ENCODE data around the gene TNFRSF13B. TPM values are rescaled to one million over a fixed set of nuclear protein-coding genes. Genes with fewer than 3 reads are reported as not detected.
"Not testable (repeated sequence)": the region's sequence is repeated elsewhere in the genome, so short reads cannot be mapped to it uniquely, and the experiment has no call there.

The TNFRSF13B gene
- polyA plus RNA-seq, 1 donor (not counting 4 experiments of a cell fraction or from before 2014, with no cell fraction given), result not detected

DNA sequence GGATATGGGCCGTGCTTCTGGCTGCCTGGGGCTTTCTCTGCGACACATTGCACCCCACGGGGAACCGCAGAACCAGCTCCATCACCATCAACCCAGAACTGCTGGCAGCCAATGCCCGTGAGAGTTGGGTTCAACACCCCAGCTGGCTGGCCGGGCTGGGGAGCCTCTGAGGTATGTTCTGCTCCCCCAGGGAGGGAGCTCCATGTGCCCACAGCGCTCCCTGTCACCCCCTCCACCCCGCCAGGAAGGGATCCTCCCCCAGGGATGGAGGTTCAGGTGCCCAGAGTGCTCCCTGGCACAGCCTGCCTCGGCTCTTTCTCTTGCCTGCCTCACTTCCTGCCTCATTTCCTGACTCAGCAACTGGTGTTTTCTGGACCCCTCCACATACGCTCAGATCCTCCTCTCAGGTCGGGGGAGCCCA, 46.1 kb upstream of the TNFRSF13B start:
- FAIRE-seq (no peak), DNase-seq (ENCODE audit: low read depth, low spot score) (no peak)
- Histone ChIP-seq H3K4me3 (ENCODE audit: control insufficient read depth in 2 of 3, extremely low read depth in 1 of 3, insufficient read depth in 2 of 3, low read depth in 1 of 3, low read length in 3 of 3) (no peak overlapping the region), H3K36me3 (ENCODE audit: control insufficient read depth in 2 of 2, extremely low read depth in 1 of 2, insufficient read depth in 2 of 2, low read length in 2 of 2) (no peaks in the 10 kb centered on the region), H3K4me2 (ENCODE audit: control insufficient read depth, extremely low read depth, insufficient read depth, low read depth, low read length) (no peak overlapping the region), H3K9ac (ENCODE audit: control insufficient read depth, extremely low read depth, insufficient read depth, low read length) (no peak overlapping the region), H2AFZ (ENCODE audit: control insufficient read depth, low read length) (no peak overlapping the region), H3K79me2 (ENCODE audit: control insufficient read depth, insufficient read depth, low read length) (no peaks in the 10 kb centered on the region), H3K27ac (ENCODE audit: control insufficient read depth, insufficient read depth, low read length) (no peak overlapping the region), H3K9me3 (ENCODE audit: control insufficient read depth, low read depth, low read length) (no peaks in the 10 kb centered on the region), H4K20me1 (ENCODE audit: control insufficient read depth, extremely low read depth, insufficient read depth, low read length) (no peaks in the 10 kb centered on the region), H3K9me1 (ENCODE audit: control insufficient read depth, extremely low read depth, insufficient read depth, low read length) (no peaks in the 10 kb centered on the region), H3K27me3 (ENCODE audit: control insufficient read depth, extremely low read depth, insufficient read depth, low read length) (no peaks in the 10 kb centered on the region), H3K4me1 (ENCODE audit: control insufficient read depth, extremely low read depth, insufficient read depth, low read length) (peaks cover 41% of the 10 kb centered on the region)
- TF ChIP-seq EZH2 (IDR thresholded peaks at IDR 0.05; ENCODE audit: low read length) (no peak), CTCF (optimal IDR thresholded peaks at IDR 0.05 in 1 of 3, IDR thresholded peaks at IDR 0.05 in 1 of 3, conservative IDR thresholded peaks at IDR 0.05 in 1 of 3; ENCODE audit: extremely low read depth in 1 of 3, insufficient read depth in 2 of 3, low read length in 3 of 3) (no peak)
- dilution Hi-C loops (cut with MboI; ENCODE audit: extremely low pct_ligation_motif_present, low sequenced_read_pairs), result no loop called here

DNA sequence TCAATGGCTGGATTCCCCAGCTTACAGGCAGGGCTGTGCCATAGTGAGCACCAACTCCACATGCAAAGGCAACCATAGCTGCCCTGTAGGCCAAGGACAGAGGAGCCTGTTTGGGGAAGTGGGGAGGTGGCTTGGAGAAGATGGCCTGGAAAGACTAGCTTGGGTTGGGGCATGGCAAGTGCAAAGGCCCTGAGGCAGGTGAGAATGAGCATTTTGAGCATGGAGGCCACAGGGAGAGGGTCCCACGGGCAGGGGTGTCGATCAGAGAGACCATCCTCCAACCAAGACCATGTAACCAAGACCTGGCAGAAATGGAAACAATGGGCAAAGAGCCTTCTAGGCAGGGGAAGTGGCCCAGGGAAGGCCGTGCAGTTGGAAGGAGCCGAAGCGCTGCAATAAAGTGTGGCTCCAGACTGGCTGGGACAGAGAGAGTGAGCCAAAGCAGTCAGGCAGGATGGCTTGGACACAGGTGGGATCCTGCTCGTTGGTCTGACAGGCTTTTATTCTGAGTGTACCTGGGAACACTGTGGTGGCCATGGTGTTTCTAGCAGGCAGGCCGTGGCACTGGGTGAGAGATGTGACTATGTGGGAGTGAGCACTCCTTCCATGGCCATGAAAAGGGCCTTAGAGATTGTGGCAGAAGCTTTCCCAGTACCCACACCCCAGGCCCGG, 45.6 kb upstream of the TNFRSF13B start:
- Histone ChIP-seq H2AFZ (ENCODE audit: control insufficient read depth, low read length) (no peak overlapping the region), H3K9ac (ENCODE audit: control insufficient read depth, extremely low read depth, insufficient read depth, low read length) (no peak overlapping the region), H3K4me2 (ENCODE audit: control insufficient read depth, extremely low read depth, insufficient read depth, low read depth, low read length) (no peak overlapping the region), H3K79me2 (ENCODE audit: control insufficient read depth, insufficient read depth, low read length) (no peaks in the 10 kb centered on the region), H3K9me3 (ENCODE audit: control insufficient read depth, low read depth, low read length) (no peaks in the 10 kb centered on the region), H3K36me3 (ENCODE audit: control insufficient read depth in 2 of 2, extremely low read depth in 1 of 2, insufficient read depth in 2 of 2, low read length in 2 of 2) (no peaks in the 10 kb centered on the region), H3K4me3 (ENCODE audit: control insufficient read depth in 2 of 3, extremely low read depth in 1 of 3, insufficient read depth in 2 of 3, low read depth in 1 of 3, low read length in 3 of 3) (no peak overlapping the region), H3K9me1 (ENCODE audit: control insufficient read depth, extremely low read depth, insufficient read depth, low read length) (no peaks in the 10 kb centered on the region), H4K20me1 (ENCODE audit: control insufficient read depth, extremely low read depth, insufficient read depth, low read length) (no peaks in the 10 kb centered on the region), H3K4me1 (ENCODE audit: control insufficient read depth, extremely low read depth, insufficient read depth, low read length) (peaks cover 41% of the 10 kb centered on the region), H3K27me3 (ENCODE audit: control insufficient read depth, extremely low read depth, insufficient read depth, low read length) (no peaks in the 10 kb centered on the region), H3K27ac (ENCODE audit: control insufficient read depth, insufficient read depth, low read length) (no peak overlapping the region)
- dilution Hi-C loops (cut with MboI; ENCODE audit: extremely low pct_ligation_motif_present, low sequenced_read_pairs), result no loop called here
- FAIRE-seq (no peak), DNase-seq (ENCODE audit: low read depth, low spot score) (no peak)
- TF ChIP-seq CTCF (optimal IDR thresholded peaks at IDR 0.05 in 1 of 3, IDR thresholded peaks at IDR 0.05 in 1 of 3, conservative IDR thresholded peaks at IDR 0.05 in 1 of 3; ENCODE audit: extremely low read depth in 1 of 3, insufficient read depth in 2 of 3, low read length in 3 of 3) (no peak), EZH2 (IDR thresholded peaks at IDR 0.05; ENCODE audit: low read length) (no peak)

GRCh38 chr17:17016199-17017197, 44.6 kb upstream of the TNFRSF13B start:
- H3K9me1 ChIP-seq (ENCODE audit: control insufficient read depth, extremely low read depth, insufficient read depth, low read length); H3K9me3 ChIP-seq (ENCODE audit: control insufficient read depth, low read depth, low read length); H4K20me1 ChIP-seq (ENCODE audit: control insufficient read depth, extremely low read depth, insufficient read depth, low read length); H2AFZ ChIP-seq (ENCODE audit: control insufficient read depth, low read length); H3K27ac ChIP-seq (ENCODE audit: control insufficient read depth, insufficient read depth, low read length); H3K4me3 ChIP-seq (ENCODE audit: control insufficient read depth in 2 of 3, extremely low read depth in 1 of 3, insufficient read depth in 2 of 3, low read depth in 1 of 3, low read length in 3 of 3); H3K79me2 ChIP-seq (ENCODE audit: control insufficient read depth, insufficient read depth, low read length); H3K4me2 ChIP-seq (ENCODE audit: control insufficient read depth, extremely low read depth, insufficient read depth, low read depth, low read length); FAIRE-seq; DNase-seq (ENCODE audit: low read depth, low spot score); dilution Hi-C loops (cut with MboI; ENCODE audit: extremely low pct_ligation_motif_present, low sequenced_read_pairs); H3K36me3 ChIP-seq (ENCODE audit: control insufficient read depth in 2 of 2, extremely low read depth in 1 of 2, insufficient read depth in 2 of 2, low read length in 2 of 2); H3K9ac ChIP-seq (ENCODE audit: control insufficient read depth, extremely low read depth, insufficient read depth, low read length); H3K27me3 ChIP-seq (ENCODE audit: control insufficient read depth, extremely low read depth, insufficient read depth, low read length): not testable (repeated sequence)
- peaks cover 42% of the 10 kb centered on the region for H3K4me1 ChIP-seq (ENCODE audit: control insufficient read depth, extremely low read depth, insufficient read depth, low read length)
